Measurements from ENCODE around the gene TRAF4.
"Not testable (repeated sequence)": the region's sequence is repeated elsewhere in the genome, so short reads cannot be mapped to it uniquely, and the experiment has no call there.

The TRAF4 gene

DNA sequence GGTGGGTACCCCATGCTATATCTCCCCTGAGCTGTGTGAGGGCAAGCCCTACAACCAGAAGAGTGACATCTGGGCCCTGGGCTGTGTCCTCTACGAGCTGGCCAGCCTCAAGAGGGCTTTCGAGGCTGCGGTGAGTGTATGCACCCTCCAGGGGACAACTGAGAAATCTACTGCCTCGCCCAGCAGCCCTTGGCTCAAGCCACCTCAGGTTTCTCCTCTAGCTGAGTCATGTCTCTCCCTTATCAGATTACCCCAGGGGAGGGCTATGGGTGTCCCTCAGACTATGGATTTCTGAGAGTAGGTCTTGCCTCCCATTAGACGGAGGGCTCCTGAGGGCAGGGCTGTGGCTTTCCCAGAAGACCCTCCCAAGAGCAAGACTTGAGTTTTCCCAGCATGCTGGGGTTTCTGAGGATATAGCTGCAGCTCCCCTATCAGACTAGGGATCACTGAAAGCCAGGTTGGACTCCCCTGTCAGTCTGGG is 8.5 kb upstream of the TRAF4 start:
- H3K4me3 ChIP-seq (ENCODE audit: low read depth, low read length): no peak overlapping the region
- TF ChIP-seq, protein P1, sequence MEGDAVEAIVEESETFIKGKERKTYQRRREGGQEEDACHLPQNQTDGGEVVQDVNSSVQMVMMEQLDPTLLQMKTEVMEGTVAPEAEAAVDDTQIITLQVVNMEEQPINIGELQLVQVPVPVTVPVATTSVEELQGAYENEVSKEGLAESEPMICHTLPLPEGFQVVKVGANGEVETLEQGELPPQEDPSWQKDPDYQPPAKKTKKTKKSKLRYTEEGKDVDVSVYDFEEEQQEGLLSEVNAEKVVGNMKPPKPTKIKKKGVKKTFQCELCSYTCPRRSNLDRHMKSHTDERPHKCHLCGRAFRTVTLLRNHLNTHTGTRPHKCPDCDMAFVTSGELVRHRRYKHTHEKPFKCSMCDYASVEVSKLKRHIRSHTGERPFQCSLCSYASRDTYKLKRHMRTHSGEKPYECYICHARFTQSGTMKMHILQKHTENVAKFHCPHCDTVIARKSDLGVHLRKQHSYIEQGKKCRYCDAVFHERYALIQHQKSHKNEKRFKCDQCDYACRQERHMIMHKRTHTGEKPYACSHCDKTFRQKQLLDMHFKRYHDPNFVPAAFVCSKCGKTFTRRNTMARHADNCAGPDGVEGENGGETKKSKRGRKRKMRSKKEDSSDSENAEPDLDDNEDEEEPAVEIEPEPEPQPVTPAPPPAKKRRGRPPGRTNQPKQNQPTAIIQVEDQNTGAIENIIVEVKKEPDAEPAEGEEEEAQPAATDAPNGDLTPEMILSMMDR (conservative IDR thresholded peaks at IDR 0.05; ENCODE audit: low read depth, low read length): peak; percentile 2
- peak; percentile 39 for DNase-seq (ENCODE audit: low read depth)

DNA sequence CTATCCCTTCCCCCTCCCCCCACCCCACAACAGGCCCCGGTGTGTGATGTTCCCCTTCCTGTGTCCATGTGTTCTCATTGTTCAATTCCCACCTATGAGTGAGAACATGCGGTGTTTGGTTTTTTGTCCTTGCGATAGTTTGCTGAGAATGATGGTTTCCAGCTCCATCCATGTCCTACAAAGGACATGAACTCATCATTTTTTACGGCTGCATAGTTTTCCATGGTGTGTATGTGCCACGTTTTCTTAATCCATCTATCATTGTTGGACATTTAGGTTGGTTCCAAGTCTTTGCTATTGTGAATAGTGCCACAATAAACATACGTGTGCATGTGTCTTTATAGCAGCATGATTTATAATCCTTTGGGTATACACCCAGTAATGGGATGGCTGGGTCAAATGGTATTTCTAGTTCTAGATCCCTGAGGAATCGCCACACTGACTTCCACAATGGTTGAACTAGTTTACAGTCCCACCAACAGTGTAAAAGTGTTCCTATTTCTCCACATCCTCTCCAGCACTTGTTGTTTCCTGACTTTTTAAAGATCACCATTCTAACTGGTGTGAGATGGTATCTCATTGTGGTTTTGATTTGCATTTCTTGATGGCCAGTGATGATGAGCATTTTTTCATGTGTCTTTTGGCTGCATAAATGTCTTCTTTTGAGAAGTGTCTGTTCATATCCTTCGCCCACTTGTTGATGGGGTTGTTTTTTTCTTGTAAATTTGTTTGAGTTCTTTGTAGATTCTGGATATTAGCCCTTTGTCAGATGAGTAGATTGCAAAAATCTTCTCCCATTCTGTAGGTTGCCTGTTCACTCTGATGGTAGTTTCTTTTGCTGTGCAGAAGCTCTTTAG is 7.7 kb upstream of the TRAF4 start:
- not testable (repeated sequence) for DNase-seq (ENCODE audit: low read depth); H3K4me3 ChIP-seq (ENCODE audit: low read depth, low read length)

DNA sequence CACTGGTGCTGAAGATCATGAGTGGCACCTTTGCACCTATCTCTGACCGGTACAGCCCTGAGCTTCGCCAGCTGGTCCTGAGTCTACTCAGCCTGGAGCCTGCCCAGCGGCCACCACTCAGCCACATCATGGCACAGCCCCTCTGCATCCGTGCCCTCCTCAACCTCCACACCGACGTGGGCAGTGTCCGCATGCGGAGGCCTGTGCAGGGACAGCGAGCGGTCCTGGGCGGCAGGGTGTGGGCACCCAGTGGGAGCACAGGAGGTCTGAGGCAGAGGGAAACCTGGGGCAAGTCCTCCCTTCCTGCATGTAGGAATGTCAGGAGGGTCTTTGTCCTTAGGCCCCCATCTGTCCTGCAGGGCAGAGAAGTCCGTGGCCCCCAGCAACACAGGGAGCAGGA is 6.5 kb upstream of the TRAF4 start:
- DNase-seq (ENCODE audit: low read depth): no peak
- TF ChIP-seq, protein P1 (conservative IDR thresholded peaks at IDR 0.05; ENCODE audit: low read depth, low read length): no peak
- no peak overlapping the region for H3K4me3 ChIP-seq (ENCODE audit: low read depth, low read length)

DNA sequence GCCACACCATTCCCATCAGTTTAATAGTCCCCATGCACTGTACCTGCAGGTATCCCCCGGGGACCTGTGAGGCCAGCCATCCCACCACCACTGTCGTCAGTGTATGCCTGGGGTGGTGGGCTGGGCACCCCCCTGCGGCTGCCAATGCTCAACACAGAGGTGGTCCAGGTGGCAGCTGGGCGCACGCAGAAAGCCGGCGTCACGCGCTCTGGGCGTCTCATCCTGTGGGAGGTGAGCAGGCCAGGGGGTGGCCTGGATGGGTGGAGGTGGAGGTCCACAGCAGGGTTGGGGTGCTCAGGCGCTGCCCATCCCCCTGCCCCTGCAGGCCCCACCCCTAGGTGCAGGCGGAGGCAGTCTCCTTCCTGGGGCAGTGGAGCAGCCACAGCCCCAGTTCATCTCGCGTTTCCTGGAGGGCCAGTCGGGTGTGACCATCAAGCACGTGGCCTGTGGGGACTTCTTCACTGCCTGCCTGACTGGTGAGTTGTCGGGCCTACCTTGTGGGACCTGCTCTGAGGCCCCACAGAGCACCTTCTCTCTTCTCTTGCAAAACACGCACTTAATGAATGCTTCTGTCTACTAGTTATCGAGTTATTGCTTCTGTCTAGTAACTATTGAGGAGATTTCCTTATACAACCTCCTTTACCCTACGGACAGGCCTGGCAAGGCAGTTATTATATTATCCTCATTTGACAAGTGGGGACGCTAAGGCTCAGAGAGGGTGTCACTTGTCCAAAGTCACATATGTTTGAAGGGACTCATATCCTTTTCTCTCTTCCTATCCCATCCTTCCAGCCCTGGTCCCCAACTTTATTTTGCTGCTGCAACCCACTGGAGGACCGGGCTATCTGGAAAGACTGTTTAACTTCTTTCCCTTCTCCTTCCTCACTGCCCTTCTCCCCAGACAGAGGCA is 5.8 kb upstream of the TRAF4 start:
- no peak overlapping the region for H3K4me3 ChIP-seq (ENCODE audit: low read depth, low read length)
- TF ChIP-seq, protein P1 (conservative IDR thresholded peaks at IDR 0.05; ENCODE audit: low read depth, low read length): no peak
- no peak for DNase-seq (ENCODE audit: low read depth)

DNA sequence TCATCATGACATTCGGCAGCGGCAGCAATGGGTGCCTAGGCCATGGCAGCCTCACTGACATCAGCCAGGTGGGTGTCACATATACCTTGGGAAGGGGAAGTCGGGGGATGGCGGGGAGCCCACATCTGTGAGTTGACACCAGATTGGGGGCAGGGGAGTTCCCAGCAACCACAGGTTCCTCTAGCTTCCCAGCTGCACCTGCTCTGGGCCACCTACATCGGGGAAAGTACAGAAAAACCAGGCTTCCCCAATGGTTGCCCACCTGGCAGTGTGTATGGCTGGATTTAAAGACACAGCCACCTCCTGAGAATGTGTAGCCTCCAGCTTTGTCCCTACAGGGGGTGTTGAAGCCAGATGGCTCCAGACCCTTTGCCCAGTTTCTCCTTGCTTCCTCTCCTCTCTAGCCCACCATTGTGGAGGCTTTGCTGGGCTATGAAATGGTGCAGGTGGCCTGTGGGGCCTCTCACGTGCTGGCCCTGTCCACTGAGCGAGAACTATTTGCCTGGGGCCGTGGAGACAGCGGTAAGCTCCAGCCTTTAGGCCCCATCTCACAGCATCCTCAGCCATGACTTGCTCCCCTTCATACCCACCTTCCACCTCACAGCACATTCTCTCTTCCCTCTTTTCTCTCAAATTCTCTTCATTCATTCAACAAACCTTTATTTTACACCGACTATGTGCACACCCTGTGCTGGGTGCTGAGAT is 5.0 kb upstream of the TRAF4 start:
- no peak for DNase-seq (ENCODE audit: low read depth)
- no peak overlapping the region for H3K4me3 ChIP-seq (ENCODE audit: low read depth, low read length)
- TF ChIP-seq, protein P1 (conservative IDR thresholded peaks at IDR 0.05; ENCODE audit: low read depth, low read length): no peak

DNA sequence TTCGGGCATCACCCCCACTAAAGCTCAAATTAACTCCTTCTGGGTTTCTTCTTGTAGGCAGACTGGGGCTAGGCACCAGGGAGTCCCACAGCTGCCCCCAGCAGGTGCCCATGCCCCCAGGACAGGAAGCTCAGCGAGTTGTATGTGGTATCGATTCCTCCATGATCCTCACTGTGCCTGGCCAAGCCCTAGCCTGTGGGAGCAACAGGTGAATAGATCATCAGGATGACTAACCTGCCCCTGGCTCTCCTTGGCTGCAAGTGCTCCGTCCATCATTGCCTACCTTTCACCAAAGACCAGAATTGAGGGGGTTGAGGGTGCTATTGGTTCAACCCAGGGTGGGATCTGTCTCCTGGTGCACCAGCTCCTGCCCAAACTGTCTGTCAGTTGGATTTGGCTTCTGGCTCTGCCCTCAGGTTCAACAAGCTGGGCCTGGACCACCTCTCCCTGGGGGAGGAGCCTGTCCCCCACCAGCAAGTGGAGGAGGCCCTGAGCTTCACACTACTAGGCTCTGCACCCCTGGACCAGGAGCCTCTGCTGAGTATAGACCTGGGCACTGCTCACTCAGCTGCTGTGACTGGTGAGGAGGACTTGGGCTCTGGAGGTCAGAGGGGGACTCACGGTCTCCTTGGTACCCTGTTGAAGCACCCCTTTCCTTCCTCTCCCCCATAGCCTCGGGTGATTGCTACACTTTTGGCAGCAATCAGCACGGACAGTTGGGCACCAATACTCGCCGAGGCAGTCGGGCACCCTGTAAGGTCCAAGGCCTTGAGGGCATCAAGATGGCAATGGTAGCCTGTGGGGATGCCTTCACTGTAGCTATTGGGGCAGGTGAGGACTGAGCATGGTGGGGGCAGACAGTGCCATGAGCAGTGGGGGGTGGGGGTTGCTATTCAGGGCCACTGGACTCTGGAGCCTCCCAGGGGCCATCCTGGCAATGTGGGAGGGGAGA is 3.1 kb upstream of the TRAF4 start:
- H3K4me3 ChIP-seq (ENCODE audit: low read depth, low read length): no peak overlapping the region
- no peak for DNase-seq (ENCODE audit: low read depth)
- TF ChIP-seq, protein P1 (conservative IDR thresholded peaks at IDR 0.05; ENCODE audit: low read depth, low read length): no peak
